NCI-H2107 treated with DMSO at 0.1 percent for 48 hours (cell line): ENCODE data around the gene SYTL3.

ENCODE experiments used
- DNase-seq: peaks from one replicate; lab custom pipeline; 2025; ENCODE audit not compliant: unreplicated experiment; lab: John Stamatoyannopoulos, UW

SYTL3 gene

GRCh38 chr6:158770533-158771330 is 120.9 kb downstream of the SYTL3 start:
- DNase-seq, result no peak

- DNase-seq, result no peak
Measured at GRCh38 chr6:158771399-158772152, 121.7 kb downstream of the SYTL3 start.

DNA sequence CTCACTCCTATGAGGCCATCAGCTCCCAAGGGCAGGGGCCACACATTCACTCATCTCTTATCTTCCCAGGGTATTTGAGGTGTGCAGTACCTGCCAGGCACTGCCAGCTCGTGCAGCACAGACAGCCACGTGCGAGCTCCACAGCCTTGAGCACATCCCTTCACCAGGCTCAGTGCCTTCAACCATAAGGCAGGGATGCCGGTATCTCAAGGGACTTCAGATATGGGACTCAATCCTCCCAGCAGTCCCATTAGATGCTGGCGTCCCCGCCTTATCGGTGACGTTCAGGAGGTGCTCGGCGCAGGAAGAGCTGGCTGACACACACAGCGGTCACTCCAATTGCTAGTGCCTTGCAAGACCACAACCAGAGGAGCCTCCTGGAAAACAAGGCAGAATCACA is 122.3 kb downstream of the SYTL3 start:
- DNase-seq, result no peak

DNA sequence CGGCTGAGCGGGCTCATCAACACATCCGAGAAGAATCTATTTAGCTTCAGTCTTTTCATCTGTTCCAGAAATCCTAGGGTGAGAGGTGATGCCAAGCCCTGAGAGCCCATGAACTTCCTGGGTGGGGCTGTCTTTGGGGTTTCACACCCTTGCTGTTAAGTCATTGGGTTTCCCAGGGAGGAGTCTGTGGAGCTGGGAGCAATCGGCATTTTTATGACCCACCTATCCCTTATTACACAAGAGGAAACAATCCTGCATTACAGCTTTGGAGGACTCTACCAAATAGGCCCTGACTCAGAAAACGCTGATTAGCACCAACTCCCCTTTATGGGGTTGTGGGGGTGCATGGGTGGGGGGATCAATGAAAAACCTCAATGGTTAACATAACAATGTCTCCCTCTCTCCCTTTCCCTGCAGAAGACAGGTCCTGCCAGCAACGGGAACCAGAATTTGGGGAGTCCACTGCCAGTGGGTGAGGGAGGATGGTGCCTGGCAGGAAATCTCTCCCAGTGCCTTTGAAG is 123.1 kb downstream of the SYTL3 start:
- no peak for DNase-seq

GRCh38 chr6:158773581-158774449 is 124.0 kb downstream of the SYTL3 start:
- DNase-seq, result no peak

- no peak for DNase-seq
Measured at GRCh38 chr6:158774717-158775449, 125.0 kb downstream of the SYTL3 start.

GRCh38 chr6:158775832-158776231 is 126.0 kb downstream of the SYTL3 start:
- DNase-seq, result no peak

- no peak for DNase-seq
Measured at GRCh38 chr6:158776737-158777136, 126.9 kb downstream of the SYTL3 start.

GRCh38 chr6:158777510-158777909 is 127.7 kb downstream of the SYTL3 start:
- DNase-seq, result no peak

DNA sequence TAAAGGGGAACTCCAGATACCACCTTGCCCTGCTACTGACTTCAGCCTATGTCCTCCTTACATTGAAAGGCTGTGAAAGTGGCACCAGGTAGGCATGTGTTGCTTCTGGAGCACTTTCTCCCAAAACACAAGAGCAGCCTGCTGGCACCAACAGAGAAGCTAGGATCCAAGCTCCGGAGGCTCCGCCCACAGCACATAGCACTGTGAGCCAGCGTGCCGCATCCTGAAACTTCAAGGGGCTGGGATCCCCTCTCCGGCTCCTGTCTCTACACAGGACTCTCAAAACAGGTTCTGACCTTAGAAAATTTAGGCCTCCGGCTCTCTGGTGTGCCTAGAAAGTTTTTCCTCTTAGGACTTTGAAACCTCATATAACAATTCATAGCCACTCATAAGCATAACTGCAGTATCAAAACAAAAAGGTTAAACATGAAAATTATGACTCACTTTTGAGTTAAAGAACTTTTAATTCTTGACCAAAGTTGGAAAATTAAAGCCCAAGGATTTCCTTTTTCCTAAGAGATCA is 128.2 kb downstream of the SYTL3 start:
- DNase-seq, result no peak

GRCh38 chr6:158780246-158780884 is 130.5 kb downstream of the SYTL3 start:
- no peak for DNase-seq

GRCh38 chr6:158780988-158781691 is 131.3 kb downstream of the SYTL3 start:
- DNase-seq, result no peak

- no peak for DNase-seq
Measured at GRCh38 chr6:158781692-158782373, 132.0 kb downstream of the SYTL3 start.

DNA sequence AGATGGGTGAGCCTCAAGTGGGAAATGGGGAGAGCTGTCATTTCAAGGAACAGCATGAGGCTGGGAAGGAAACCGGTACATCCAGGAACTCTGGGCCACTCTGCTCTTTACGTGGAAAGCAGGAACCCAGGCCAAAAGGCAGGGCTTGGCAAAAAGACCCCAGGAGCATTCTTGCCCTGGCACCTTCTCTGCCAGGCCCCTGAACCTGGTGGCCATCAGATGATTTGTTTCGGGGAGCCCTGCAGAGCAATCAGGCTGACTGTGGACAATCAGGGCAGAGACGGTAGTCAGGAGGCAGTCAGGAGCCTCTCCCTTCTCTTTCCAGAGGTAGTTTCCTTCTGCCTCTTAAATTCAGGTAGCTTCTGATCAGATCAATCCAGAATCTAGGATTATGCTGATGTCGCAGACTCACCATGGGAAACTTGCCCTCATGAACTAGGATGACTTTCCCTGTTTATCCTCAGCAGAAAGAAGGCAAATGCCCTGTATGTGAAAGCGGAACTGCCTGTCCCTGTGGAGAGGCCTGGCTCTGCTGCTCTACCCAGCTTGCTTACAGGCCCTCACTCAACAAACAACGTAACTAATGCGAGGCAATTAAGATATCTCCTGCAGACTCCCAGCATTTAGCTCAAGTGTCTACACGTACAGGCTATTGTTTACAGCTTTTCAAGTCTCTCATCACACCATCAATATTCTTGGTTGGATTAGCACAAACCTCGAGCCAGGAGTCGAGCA is 132.7 kb downstream of the SYTL3 start:
- peak; percentile 46 for DNase-seq

GRCh38 chr6:158783167-158783450 is 133.3 kb downstream of the SYTL3 start:
- no peak for DNase-seq

DNA sequence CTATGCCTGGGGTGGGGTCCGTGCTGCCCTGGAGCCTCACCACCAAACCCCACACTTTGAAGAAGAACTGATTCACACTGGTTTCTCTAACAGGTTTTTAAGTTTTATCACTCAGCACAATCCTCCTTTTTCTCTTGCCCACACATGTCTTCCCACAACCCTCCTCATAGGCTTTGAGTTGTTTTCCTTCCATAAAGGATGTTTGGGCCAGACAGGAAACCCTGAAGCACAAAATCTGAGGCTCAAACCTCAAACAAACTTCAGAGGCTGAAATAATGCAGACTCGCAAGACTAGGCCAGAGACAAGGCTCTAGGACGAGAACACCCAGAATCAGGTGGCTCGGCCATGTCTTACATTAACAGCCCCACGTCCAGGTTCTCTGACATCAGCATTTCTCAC is 134.0 kb downstream of the SYTL3 start:
- DNase-seq, result no peak

GRCh38 chr6:158784505-158784904 is 134.7 kb downstream of the SYTL3 start:
- no peak for DNase-seq

DNA sequence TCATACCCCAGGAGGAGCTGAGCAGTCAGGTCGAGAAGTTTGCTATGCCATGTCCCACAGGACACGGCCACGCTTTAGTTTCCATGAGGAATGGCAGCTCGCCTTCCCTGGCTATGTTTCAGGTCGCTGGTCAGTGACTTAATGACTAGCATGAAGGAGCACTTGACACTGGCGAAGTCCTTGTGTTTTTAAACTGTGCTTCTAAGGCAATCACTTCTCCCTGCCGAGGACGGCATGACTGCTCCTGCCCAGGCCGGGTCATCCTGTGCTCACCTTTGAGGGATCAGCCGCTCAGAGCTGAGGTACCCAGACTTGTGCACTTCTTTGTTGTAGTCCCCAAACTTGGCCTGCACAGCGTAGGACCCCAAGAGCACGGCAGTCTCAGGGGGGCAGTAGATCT is 135.2 kb downstream of the SYTL3 start:
- no peak for DNase-seq
